ENCODE measurements around the gene KRTAP4-11. TPM values are rescaled to one million over a fixed set of nuclear protein-coding genes. Genes with fewer than 3 reads are reported as not detected.

KRTAP4-11 gene
- total and polyA plus RNA-seq, 10 of the 15 experiments (the other 5 are each of a cell fraction or from before 2014, with no cell fraction given), result not detected

- BruUV-seq (replicated peaks), result no TSS peak
- intact Hi-C loops (cut with micrococcal nuclease; ENCODE audit: unreplicated experiment), result no loop called here
- Histone ChIP-seq H3K4me3 (no peak overlapping the region), H3K79me2 (ENCODE audit: control insufficient read depth, insufficient read depth, low read length) (no peaks in the 10 kb centered on the region), H3K9me3 (replicated peaks; ENCODE audit: control insufficient read depth, insufficient read depth, low read length) (no peaks in the 10 kb centered on the region), H3K27me3 (replicated peaks in 1 of 2; ENCODE audit: control insufficient read depth in 2 of 2, insufficient read depth in 2 of 2, low read length in 1 of 2) (no peaks in the 10 kb centered on the region), H4K20me1 (ENCODE audit: control insufficient read depth, insufficient read depth) (no peaks in the 10 kb centered on the region), H2AFZ (ENCODE audit: control insufficient read depth, low read depth, low read length) (no peak overlapping the region), H3K27ac (ENCODE audit: control insufficient read depth, insufficient read depth) (no peak overlapping the region), H3K9ac (ENCODE audit: control insufficient read depth, insufficient read depth, low read length) (no peak overlapping the region), H3K4me2 (ENCODE audit: control insufficient read depth, insufficient read depth) (no peak overlapping the region), H3K36me3 (ENCODE audit: control insufficient read depth in 2 of 2, insufficient read depth in 2 of 2, low read length in 1 of 2) (no peaks in the 10 kb centered on the region), H3K4me1 (ENCODE audit: control insufficient read depth, insufficient read depth, low read length) (no peaks in the 10 kb centered on the region)
- DNase-seq (ENCODE audit: low read depth, low spot score) (no peak), ATAC-seq (no peak), FAIRE-seq (no peak)
- 24% methylated on average over 2 of the region's 2 CpGs for WGBS (ENCODE audit: insufficient coverage, insufficient replicate concordance, low lambda C conversion rate, missing lambda C conversion rate)
- ChIA-PET RAD21 (ENCODE audit: unreplicated experiment) (no interaction called here), POLR2A (no interaction called here), SMC1A (ENCODE audit: uncharacterized antibody, unreplicated experiment) (no interaction called here), CTCF (no interaction called here)
- in situ Hi-C loops (cut with MboI), result no loop called here
- TF ChIP-seq IRF4 (IDR thresholded peaks at IDR 0.05; ENCODE audit: low read depth, low read length) (no peak), SMAD1 (IDR thresholded peaks at IDR 0.05; ENCODE audit: low read depth, partially characterized antibody) (no peak), HCFC1 (IDR thresholded peaks at IDR 0.05; ENCODE audit: low read length) (no peak), CREB1 (IDR thresholded peaks at IDR 0.05; ENCODE audit: low read depth) (no peak), ELK1 (IDR thresholded peaks at IDR 0.05; ENCODE audit: low read depth, low read length) (no peak), ZNF207 (IDR thresholded peaks at IDR 0.05; ENCODE audit: borderline replicate concordance) (no peak), SMARCA5 (IDR thresholded peaks at IDR 0.05) (no peak), TBL1XR1 (IDR thresholded peaks at IDR 0.05; ENCODE audit: low read depth, low read length) (no peak), SMC3 (IDR thresholded peaks at IDR 0.05; ENCODE audit: borderline replicate concordance, low read length) (no peak)
- TF ChIP-seq, protein P1, sequence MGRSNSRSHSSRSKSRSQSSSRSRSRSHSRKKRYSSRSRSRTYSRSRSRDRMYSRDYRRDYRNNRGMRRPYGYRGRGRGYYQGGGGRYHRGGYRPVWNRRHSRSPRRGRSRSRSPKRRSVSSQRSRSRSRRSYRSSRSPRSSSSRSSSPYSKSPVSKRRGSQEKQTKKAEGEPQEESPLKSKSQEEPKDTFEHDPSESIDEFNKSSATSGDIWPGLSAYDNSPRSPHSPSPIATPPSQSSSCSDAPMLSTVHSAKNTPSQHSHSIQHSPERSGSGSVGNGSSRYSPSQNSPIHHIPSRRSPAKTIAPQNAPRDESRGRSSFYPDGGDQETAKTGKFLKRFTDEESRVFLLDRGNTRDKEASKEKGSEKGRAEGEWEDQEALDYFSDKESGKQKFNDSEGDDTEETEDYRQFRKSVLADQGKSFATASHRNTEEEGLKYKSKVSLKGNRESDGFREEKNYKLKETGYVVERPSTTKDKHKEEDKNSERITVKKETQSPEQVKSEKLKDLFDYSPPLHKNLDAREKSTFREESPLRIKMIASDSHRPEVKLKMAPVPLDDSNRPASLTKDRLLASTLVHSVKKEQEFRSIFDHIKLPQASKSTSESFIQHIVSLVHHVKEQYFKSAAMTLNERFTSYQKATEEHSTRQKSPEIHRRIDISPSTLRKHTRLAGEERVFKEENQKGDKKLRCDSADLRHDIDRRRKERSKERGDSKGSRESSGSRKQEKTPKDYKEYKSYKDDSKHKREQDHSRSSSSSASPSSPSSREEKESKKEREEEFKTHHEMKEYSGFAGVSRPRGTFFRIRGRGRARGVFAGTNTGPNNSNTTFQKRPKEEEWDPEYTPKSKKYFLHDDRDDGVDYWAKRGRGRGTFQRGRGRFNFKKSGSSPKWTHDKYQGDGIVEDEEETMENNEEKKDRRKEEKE (IDR thresholded peaks at IDR 0.05), result no peak
- TF ChIP-seq, protein P2, sequence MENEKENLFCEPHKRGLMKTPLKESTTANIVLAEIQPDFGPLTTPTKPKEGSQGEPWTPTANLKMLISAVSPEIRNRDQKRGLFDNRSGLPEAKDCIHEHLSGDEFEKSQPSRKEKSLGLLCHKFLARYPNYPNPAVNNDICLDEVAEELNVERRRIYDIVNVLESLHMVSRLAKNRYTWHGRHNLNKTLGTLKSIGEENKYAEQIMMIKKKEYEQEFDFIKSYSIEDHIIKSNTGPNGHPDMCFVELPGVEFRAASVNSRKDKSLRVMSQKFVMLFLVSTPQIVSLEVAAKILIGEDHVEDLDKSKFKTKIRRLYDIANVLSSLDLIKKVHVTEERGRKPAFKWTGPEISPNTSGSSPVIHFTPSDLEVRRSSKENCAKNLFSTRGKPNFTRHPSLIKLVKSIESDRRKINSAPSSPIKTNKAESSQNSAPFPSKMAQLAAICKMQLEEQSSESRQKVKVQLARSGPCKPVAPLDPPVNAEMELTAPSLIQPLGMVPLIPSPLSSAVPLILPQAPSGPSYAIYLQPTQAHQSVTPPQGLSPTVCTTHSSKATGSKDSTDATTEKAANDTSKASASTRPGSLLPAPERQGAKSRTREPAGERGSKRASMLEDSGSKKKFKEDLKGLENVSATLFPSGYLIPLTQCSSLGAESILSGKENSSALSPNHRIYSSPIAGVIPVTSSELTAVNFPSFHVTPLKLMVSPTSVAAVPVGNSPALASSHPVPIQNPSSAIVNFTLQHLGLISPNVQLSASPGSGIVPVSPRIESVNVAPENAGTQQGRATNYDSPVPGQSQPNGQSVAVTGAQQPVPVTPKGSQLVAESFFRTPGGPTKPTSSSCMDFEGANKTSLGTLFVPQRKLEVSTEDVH (IDR thresholded peaks at IDR 0.05; ENCODE audit: low read depth, partially characterized antibody), result no peak
- TF ChIP-seq, protein P3, sequence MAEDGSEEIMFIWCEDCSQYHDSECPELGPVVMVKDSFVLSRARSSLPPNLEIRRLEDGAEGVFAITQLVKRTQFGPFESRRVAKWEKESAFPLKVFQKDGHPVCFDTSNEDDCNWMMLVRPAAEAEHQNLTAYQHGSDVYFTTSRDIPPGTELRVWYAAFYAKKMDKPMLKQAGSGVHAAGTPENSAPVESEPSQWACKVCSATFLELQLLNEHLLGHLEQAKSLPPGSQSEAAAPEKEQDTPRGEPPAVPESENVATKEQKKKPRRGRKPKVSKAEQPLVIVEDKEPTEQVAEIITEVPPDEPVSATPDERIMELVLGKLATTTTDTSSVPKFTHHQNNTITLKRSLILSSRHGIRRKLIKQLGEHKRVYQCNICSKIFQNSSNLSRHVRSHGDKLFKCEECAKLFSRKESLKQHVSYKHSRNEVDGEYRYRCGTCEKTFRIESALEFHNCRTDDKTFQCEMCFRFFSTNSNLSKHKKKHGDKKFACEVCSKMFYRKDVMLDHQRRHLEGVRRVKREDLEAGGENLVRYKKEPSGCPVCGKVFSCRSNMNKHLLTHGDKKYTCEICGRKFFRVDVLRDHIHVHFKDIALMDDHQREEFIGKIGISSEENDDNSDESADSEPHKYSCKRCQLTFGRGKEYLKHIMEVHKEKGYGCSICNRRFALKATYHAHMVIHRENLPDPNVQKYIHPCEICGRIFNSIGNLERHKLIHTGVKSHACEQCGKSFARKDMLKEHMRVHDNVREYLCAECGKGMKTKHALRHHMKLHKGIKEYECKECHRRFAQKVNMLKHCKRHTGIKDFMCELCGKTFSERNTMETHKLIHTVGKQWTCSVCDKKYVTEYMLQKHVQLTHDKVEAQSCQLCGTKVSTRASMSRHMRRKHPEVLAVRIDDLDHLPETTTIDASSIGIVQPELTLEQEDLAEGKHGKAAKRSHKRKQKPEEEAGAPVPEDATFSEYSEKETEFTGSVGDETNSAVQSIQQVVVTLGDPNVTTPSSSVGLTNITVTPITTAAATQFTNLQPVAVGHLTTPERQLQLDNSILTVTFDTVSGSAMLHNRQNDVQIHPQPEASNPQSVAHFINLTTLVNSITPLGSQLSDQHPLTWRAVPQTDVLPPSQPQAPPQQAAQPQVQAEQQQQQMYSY (CRISPR knock-in tag; IDR thresholded peaks at IDR 0.05), result no peak
These were observed 6.9 kb downstream of the KRTAP4-11 start for GRCh38 chr17:41111151-41111885.
